ENCODE data around the gene OXER1.
"Not testable (repeated sequence)": the region's sequence is repeated elsewhere in the genome, so short reads cannot be mapped to it uniquely, and the experiment has no call there.

Gene OXER1

GRCh38 chr2:42744545-42745082 is 19.3 kb downstream of the OXER1 start:
- DNase-seq, result no peak

GRCh38 chr2:42743659-42743990 is 20.3 kb downstream of the OXER1 start:
- no peak for DNase-seq

GRCh38 chr2:42742740-42743658 is 20.9 kb downstream of the OXER1 start:
- no peak for DNase-seq

- DNase-seq, result no peak
These were observed 22.8 kb downstream of the OXER1 start for GRCh38 chr2:42741140-42741539.

GRCh38 chr2:42736598-42737322 is 27.2 kb downstream of the OXER1 start:
- DNase-seq, result no peak

GRCh38 chr2:42733852-42734251 is 30.1 kb downstream of the OXER1 start:
- DNase-seq, result no peak

GRCh38 chr2:42731316-42731715 is 32.6 kb downstream of the OXER1 start:
- not testable (repeated sequence) for DNase-seq

- no peak for DNase-seq
These were observed 37.3 kb downstream of the OXER1 start for GRCh38 chr2:42726680-42727079.

- DNase-seq, result no peak
These were observed 38.3 kb downstream of the OXER1 start for GRCh38 chr2:42725657-42726056.

- DNase-seq, result no peak
These were observed 39.0 kb downstream of the OXER1 start for GRCh38 chr2:42724886-42725285.

- no peak for DNase-seq
These were observed 40.5 kb downstream of the OXER1 start for GRCh38 chr2:42723465-42723864.

- peak; percentile 44 for DNase-seq
These were observed 41.4 kb downstream of the OXER1 start for GRCh38 chr2:42722320-42723190.

- no peak for DNase-seq
These were observed 42.0 kb downstream of the OXER1 start for GRCh38 chr2:42721898-42722297.

- DNase-seq, result no peak
These were observed 49.2 kb downstream of the OXER1 start for GRCh38 chr2:42714686-42715085.

- no peak for DNase-seq
These were observed 50.0 kb downstream of the OXER1 start for GRCh38 chr2:42713920-42714319.

GRCh38 chr2:42712934-42713333 is 51.0 kb downstream of the OXER1 start:
- DNase-seq, result no peak

Data from NCI-H1436 (cell line).